Endodermal cell (in vitro differentiated cells): ENCODE results near the gene TMEM255B. TPM values are rescaled to one million over a fixed set of nuclear protein-coding genes. Genes with fewer than 3 reads are reported as not detected.
"Not testable (repeated sequence)": the region's sequence is repeated elsewhere in the genome, so short reads cannot be mapped to it uniquely, and the experiment has no call there.

Experiments used
- DNase-seq: peaks from one replicate; pipeline ENCODE4 v3.0.0-alpha.2; 2017
- H3K27ac ChIP-seq: 2 replicates; pipeline ENCODE4 v1.5.1; 2013; ENCODE audit warnings: mild to moderate bottlenecking, low read depth, low read length, moderate library complexity
- H3K27me3 ChIP-seq: 2 replicates; pipeline ENCODE4 v1.6.1; 2013; ENCODE audit warnings: mild to moderate bottlenecking, low read length, moderate library complexity; ENCODE audit not compliant: insufficient read depth, control insufficient read depth, poor library complexity, severe bottlenecking
- H3K36me3 ChIP-seq: 2 replicates; pipeline ENCODE4 v1.7.0; 2013; ENCODE audit warnings: mild to moderate bottlenecking, low read length, moderate library complexity; ENCODE audit not compliant: control insufficient read depth, insufficient read depth
- H3K4me1 ChIP-seq: one replicate; pipeline ENCODE4 v1.7.0; 2013; ENCODE audit warnings: low read length; ENCODE audit not compliant: control insufficient read depth, insufficient read depth
- H3K4me3 ChIP-seq: 2 replicates; pipeline ENCODE4 v1.5.1; 2013; ENCODE audit warnings: mild to moderate bottlenecking, low read length, moderate library complexity
- H3K9ac ChIP-seq: 2 replicates; pipeline ENCODE4 v1.6.1; 2013; ENCODE audit warnings: mild to moderate bottlenecking, low read length, moderate library complexity; ENCODE audit not compliant: poor library complexity, severe bottlenecking; ENCODE audit errors: extremely low read depth
- H3K9me3 ChIP-seq: 2 replicates; pipeline ENCODE4 v1.6.1; 2013; ENCODE audit warnings: mild to moderate bottlenecking, low read length, moderate library complexity; ENCODE audit not compliant: control insufficient read depth
- H3K27ac Mint-ChIP-seq: 2 replicates; pipeline ENCODE4 v1.8.0; 2020; ENCODE audit warnings: mixed read lengths
- H3K27me3 Mint-ChIP-seq: 2 replicates; pipeline ENCODE4 v1.8.0; 2021; ENCODE audit warnings: mild to moderate bottlenecking, mixed read lengths; ENCODE audit not compliant: insufficient read depth
- H3K36me3 Mint-ChIP-seq: 2 replicates; pipeline ENCODE4 v1.8.0; 2020; ENCODE audit warnings: low read depth, mixed read lengths
- H3K4me1 Mint-ChIP-seq: 2 replicates; pipeline ENCODE4 v1.8.0; 2020; ENCODE audit warnings: mixed read lengths
- H3K4me3 Mint-ChIP-seq: 2 replicates; pipeline ENCODE4 v1.8.0; 2020; ENCODE audit warnings: mild to moderate bottlenecking, moderate library complexity, mixed read lengths
- H3K9me3 Mint-ChIP-seq: 2 replicates; pipeline ENCODE4 v1.8.0; 2020; ENCODE audit warnings: mild to moderate bottlenecking, mixed read lengths
- CTCF ChIP-seq: fragments of 200-600 bp; sonication (generic); conservative IDR thresholded peaks from 2 replicates; pipeline ENCODE4 v1.5.0; 2021; ENCODE audit warnings: antibody characterized with exemption, mild to moderate bottlenecking
- WGBS, 2 experiments: methylation state at CpG; one replicate each; pipeline versions ENCODE4 v1.1.5 to v1.1.7; 2013; ENCODE audit warnings: missing lambda C conversion rate in 2 of 2, mixed read lengths in 1 of 2; ENCODE audit not compliant: insufficient coverage in 1 of 2, insufficient read length in 1 of 2; 5-methylcytosine and 5-hydroxymethylcytosine counted together
- total RNA-seq, 2 donors: library from RNA; stranded (reverse); fragmentation: NEBNext Ultra II Directional in 1 of 2; extraction: Animal tissue kit (Norgen Biotek cat#: 25700) in 1 of 2; gene quantifications; 2 replicates in 1 of 2; 3 replicates in 1 of 2; pipeline ENCODE4 v1.2.1, GENCODE V29; 2021

The TMEM255B gene
- total RNA-seq, 2 donors from 2014 or later = 0.55 to 2.1 TPM

GRCh38 chr13:113794086-113794485 is 35.1 kb downstream of the TMEM255B start:
- Mint-ChIP-seq H3K36me3 (no peaks in the 10 kb centered on the region), H3K27me3 (no peaks in the 10 kb centered on the region), H3K4me3 (no peak overlapping the region), H3K4me1 (no peaks in the 10 kb centered on the region), H3K27ac (no peak overlapping the region), H3K9me3 (no peaks in the 10 kb centered on the region)
- 89 to 92% methylated on average over 19 to 23 of the region's 23 CpGs for WGBS, 2 experiments
- no peak for TF ChIP-seq CTCF
- no peaks in the 10 kb centered on the region for H3K27me3 ChIP-seq
- no peaks in the 10 kb centered on the region for H3K36me3 ChIP-seq
- no peak overlapping the region for H3K9ac ChIP-seq
- peak; percentile 28 for DNase-seq
- H3K4me3 ChIP-seq = no peak overlapping the region
- H3K9me3 ChIP-seq = no peaks in the 10 kb centered on the region
- H3K27ac ChIP-seq = no peak overlapping the region
- no peaks in the 10 kb centered on the region for H3K4me1 ChIP-seq

GRCh38 chr13:113794764-113795173 is 35.7 kb downstream of the TMEM255B start:
- no peaks in the 10 kb centered on the region for H3K27me3 Mint-ChIP-seq
- Histone ChIP-seq H3K36me3 (no peaks in the 10 kb centered on the region), H3K27me3 (no peaks in the 10 kb centered on the region), H3K27ac (no peak overlapping the region), H3K9me3 (no peaks in the 10 kb centered on the region), H3K4me1 (no peaks in the 10 kb centered on the region), H3K9ac (no peak overlapping the region), H3K4me3 (no peak overlapping the region)
- no peak overlapping the region for H3K27ac Mint-ChIP-seq
- H3K4me3 Mint-ChIP-seq = no peak overlapping the region
- 91 to 93% methylated on average over 24 of the region's 24 CpGs for WGBS, 2 experiments
- no peak for TF ChIP-seq CTCF
- H3K9me3 Mint-ChIP-seq = no peaks in the 10 kb centered on the region
- no peak for DNase-seq
- no peaks in the 10 kb centered on the region for H3K4me1 Mint-ChIP-seq
- H3K36me3 Mint-ChIP-seq = no peaks in the 10 kb centered on the region

GRCh38 chr13:113795362-113795761 is 36.3 kb downstream of the TMEM255B start:
- H3K9me3 ChIP-seq, H3K27ac ChIP-seq, DNase-seq, H3K9me3 Mint-ChIP-seq, H3K4me1 Mint-ChIP-seq, H3K4me3 Mint-ChIP-seq, H3K27me3 ChIP-seq, H3K36me3 Mint-ChIP-seq, H3K4me3 ChIP-seq, H3K27me3 Mint-ChIP-seq, H3K27ac Mint-ChIP-seq, H3K9ac ChIP-seq, H3K4me1 ChIP-seq, H3K36me3 ChIP-seq: not testable (repeated sequence)
- WGBS, 2 experiments = 64% methylated on average over 1 of the region's 1 CpG; no CpG with 5 or more reads in 1 of the 2 experiments
